Inflammatory macrophage treated with lipopolysaccharide for 4 hours (primary cell): ENCODE results near the gene CNN3.
A peak's percentile ranks its signal among the peaks of the same experiment; 100 is the strongest.

Experiments
- DNase-seq: peaks from one replicate; pipeline ENCODE4 v3.0.0-alpha.2; 2020

The CNN3 gene

DNA sequence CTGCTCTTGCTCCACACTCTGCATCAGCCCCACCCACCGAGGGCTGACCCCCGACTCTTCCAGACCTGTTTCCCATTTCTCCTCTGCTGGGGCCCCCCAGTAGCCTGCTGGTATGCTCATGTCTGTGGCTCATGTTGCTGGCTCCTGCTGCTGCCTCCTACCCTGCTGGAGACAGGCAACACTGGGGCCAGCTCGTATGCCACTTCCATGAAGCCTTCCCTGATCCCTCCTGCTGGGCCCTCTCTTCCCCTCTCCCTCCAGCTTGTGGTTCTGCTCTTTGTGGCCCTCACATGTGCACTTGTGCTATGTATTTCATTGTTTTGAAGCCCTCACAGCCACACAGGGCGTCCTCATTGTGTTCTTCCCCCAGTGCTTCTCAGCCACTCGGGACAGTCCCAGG, 40.5 kb downstream of the CNN3 start:
- no peak for DNase-seq

DNA sequence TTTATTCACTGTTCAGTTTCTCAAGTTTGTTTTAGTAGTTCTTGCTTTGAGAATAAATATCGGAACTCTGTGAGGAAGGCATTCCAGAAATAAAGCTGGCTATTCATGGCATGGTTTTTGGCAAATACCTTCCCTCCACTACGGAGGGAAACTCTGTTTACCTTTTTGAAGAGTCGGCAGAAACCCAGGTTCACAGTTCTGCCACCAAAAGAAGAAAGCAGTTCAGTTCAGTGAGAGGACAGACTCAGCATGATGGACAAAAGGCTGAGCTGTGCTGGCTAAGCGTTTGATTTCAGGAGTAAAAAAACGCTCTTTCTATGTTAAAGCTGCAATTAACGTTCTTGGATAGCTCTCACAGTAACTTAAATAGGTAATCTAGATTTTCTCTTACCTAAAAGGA, 42.4 kb downstream of the CNN3 start:
- no peak for DNase-seq

- DNase-seq: no peak
Measured at GRCh38 chr1:94884106-94884505, 42.8 kb downstream of the CNN3 start.

- peak; percentile 11 for DNase-seq
Measured at GRCh38 chr1:94883691-94884090, 43.2 kb downstream of the CNN3 start.

- DNase-seq: no peak
Measured at GRCh38 chr1:94878329-94878728, 48.6 kb downstream of the CNN3 start.

- DNase-seq: peak; percentile 2
Measured at GRCh38 chr1:94876362-94876761, 50.5 kb downstream of the CNN3 start.

DNA sequence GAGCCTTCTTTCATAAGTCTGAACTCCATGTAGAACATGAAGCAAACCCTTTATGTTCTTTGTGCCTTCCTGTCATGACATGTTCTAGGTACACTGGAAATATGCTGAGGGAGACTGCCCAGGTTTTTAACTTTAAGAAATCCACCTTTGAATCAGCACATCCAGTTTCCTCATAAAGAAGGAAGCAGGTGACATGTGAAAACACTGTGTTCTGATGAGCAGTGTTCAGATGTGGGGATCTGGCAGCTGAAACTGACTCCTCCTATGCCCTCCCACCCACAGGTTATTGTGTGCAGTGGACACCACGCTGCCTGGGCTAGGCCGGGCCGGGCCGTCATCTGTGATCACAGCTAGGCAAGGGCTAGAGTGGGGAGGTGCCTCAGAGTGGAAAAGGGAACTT, 51.1 kb downstream of the CNN3 start:
- DNase-seq: peak; percentile 1

DNA sequence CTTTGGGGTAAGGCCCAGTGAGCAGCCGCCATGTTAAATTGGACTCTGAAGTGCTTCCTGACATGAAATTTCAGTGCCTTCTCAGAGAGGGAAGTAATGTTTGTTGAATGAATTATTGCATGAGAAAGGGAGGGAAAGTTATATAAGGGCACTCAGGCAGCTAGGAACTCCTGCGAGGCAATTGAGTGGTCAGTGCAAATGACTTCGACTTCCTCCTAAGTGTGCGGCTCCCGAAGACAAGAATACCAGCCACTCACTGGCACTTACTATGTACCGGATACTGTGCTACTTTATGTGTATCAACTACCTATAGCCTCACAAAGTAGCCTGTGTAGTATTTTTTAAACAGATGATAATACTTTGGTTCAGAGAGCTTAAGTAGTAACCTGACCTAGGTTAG, 52.5 kb downstream of the CNN3 start:
- no peak for DNase-seq

- no peak for DNase-seq
Measured at GRCh38 chr1:94873520-94874351, 53.2 kb downstream of the CNN3 start.

DNA sequence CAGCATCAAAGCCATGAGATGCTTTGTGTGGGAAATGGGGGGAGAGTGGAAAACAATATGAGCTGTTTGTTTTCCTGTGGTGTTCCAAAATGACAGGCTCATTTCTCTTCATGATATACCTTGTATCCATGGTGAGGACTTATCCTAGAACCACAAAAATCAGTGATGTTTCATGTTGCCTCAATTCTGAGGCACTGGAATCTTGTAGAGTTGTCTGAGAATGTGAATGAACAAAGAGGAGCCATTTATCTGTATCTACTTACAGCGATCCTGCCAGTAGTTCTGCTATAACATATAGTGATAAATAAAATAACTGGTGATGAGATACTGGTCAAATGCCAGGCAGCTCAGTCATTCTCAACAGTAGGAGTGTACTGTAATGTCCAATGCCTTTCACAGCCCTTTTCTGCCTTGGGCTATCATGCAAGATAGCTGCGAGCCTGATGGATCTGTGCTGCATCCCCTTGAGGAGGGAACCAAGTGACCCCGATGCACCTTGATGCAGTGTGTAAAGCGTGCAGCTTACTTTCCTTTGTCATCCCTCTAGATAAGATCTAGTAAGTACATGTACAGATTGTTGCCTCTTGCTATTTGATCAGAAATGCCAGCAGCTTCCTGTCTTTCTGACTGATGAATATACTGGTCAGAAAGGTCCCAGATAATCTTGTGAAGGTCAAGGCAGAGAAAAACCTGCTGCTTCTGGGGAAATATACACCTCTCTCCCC, 54.0 kb downstream of the CNN3 start:
- no peak for DNase-seq

DNA sequence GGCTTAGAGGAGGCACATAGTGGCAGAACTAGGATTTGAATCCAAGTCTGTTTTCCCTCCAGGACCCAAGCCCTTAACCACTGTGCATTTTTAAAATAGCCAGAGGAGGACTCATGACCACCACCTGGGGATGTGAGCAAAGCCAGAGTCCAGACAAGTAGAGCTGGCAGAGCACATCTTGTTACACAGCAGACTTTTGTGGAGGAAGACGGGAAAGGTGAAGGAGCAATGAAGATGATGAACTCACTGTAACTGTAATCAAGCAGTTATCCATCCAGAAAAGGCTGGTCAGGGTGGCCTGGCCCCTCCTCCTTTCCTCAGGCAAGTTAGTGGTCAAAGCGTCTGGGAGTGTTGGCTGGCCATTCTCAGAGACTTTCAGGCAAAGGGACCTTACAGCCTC, 55.9 kb downstream of the CNN3 start:
- DNase-seq: no peak

DNA sequence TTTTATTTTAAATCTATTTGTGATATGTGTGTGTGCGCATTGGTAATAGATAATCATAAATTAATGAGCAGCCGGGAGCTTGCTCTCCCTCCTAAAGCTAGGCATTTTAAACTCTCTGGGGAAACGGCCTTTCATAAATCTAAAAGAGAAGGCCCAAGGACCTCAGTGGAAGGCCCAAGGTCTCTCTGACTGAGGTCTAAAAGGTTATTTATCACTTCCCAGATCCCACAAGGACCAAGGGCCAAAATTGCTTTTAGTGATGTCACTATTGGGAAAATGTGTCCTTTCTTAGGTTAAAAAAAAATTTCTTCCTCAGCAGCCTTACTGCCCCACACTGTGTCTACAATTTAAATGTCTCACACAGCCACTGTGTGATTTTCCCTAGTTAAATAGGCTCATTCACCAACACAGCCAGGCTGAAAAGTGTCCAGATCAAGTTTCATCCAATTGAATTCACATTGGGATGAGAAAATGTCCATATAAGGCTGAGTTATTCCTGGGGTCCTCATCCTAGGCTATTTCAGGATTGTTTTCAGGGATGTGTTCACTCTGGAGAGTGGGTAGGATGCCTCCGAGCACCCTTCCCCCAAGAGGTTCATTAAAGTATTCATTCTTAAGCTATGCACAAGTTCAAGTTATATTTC, 60.6 kb downstream of the CNN3 start:
- DNase-seq: no peak

DNA sequence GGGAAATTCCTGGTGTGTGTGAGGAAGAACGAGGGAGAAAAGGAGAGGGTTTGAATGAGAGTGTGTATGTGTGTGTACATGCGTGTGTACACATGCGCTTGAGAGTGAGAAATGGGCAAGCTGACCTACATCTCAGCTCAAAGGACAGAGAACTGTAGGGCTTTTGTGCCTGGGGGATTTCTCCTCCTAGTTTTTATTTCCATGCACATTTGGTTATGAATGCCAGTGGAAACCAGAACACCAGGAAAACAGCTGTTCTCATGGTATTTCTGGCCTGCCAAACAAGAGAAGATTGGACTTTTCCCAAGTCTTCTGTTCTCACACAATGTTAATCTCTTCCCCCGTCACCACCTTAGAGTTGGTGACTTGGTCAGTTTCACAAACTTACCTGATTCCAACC, 61.5 kb downstream of the CNN3 start:
- no peak for DNase-seq

GRCh38 chr1:94864821-94865220, 62.1 kb downstream of the CNN3 start:
- DNase-seq: no peak

DNA sequence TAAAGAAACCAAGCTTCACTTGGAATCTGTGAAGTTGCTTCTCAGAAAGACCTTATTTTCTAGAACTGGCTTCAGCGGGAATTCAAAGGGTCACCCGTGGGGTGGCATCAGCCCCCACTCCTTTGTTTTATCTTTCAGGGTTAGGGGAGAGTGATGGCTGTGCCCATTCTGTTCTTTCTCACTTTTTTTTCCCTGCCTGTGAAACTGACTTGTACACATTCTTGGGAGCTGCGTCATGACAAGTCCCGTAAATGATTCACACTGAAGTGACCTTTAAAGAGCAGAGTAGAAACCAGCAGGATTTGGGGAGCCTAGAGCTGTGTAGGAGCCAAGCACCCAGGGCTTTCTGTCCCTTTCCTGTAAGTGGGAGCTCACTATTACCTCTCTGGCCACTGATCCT, 63.0 kb downstream of the CNN3 start:
- DNase-seq: no peak

DNA sequence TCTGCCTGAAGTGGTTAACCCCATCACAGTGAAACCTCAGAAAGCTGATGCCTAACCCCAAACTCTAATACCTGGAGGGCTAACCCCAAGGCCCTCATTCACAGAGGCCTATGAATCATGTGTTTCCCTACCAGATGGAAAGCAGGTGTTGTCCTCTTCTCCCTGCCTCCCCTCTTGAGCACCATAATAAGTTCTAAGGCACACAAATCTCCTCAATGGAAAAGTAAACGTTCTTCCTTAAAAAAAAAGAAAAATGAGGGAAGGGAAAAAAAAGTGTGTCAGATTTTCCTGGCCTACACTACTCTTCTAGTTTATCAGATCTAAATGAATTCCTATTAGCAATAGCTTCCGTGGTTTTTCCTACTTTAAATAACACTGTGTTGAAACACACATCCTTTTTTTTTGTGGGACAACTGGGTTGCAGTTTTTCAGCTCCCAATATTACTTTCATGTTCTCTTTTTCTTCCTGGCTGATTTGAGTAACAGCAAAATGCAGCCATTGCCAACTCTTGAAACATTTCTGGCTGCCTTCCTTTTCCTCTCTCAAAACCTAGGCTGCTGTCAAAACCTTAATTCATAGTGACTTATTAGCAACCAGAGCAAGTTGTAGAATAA, 63.5 kb downstream of the CNN3 start:
- peak; percentile 5 for DNase-seq

GRCh38 chr1:94862718-94863117, 64.2 kb downstream of the CNN3 start:
- DNase-seq: no peak

DNA sequence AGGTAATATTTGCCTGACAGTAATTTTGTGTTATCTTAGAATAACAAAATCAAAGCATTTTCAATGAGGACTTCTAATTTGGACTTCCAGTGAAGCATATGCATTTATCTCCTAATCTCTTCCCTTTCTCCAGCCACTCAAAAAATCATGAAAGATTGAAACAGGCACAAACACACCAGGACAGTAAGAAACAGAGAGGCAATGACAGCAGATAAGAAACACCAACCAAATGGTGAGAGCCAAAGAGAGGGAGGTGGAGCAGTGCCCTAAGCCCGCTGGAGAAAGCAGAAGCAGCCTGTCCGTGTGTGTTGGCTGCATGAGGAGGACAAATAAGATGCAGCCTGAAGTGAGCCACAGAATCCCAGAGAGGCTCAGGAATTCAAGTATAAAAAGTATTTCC, 67.7 kb downstream of the CNN3 start:
- no peak for DNase-seq

DNA sequence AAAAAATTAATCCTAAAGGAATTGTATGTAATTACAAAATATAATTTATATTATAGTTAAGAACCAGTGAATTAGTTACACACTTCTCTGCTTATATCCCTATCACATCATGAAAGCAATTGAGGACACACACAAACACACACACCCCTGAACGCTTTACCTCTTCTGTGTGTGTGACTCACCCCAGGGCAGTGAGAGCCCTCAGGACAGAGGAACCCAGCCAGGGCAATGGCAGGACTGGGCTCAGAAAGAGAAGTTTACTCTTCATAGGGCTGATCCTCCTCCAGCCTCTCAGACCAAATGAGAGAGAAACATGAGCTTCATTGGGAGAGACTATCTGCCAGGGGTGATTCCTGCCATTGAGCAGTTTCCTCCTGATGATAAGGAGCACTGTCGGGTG, 68.6 kb downstream of the CNN3 start:
- DNase-seq: no peak

- no peak for DNase-seq
Measured at GRCh38 chr1:94856868-94857267, 70.0 kb downstream of the CNN3 start.

DNA sequence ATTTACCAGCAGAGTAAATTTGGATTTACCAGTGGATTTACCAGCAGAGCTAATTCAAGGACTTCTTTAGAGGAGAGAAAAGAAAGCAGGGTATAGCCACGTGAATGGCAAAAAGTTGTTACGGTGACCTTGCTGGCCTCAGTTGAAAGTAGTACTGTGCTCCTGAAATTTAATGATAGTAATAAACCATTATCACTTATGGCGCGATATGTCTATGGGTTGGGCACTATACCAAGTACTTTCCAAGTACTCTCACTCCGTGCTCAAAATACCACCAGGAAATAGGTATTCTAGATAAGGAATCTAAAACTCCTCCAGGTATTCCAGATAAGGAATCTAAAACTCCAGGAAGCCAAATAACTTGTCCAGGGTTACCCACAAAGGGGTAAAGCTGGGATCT, 70.9 kb downstream of the CNN3 start:
- DNase-seq: no peak

GRCh38 chr1:94855307-94855700, 71.6 kb downstream of the CNN3 start:
- no peak for DNase-seq

DNA sequence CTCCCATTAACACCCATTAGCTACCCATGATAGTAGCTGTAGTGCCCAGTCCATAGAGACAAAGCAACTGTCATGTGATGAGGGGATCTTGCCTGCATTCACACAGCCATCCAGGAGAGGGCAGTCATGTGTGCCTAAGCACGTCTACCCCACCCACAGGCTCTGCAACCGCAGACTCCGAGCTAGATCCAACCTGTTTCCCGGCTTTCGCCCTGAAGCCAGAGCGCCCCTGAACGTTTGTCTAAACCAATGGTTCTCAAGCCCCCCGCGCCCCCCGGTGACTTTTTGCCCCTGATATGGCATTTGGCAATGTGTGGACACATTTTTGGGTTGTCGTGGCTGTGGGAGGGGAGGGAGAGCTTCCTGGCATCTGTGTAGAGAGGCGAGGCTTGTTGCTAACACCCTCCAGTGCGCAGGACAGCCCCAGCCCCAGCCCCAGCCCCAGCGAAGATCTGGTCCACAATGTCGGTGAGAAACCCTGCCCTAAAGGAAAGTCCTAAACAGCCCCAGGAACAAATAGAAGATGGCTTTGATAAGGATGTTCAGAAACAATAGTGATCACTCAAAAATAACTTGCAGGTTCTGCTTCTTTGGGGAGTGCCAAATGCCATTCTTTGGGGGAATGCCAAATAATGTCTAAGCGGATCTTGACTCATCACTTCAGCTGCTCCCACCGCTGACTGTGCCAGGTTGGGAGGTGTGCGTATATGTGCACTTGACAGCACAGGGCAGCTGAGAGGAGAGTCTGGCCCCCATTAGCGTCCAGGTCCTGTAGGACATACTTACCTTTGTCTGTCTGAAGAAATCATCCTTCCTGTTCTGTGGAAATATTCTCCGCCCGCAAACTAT, 72.2 kb downstream of the CNN3 start:
- DNase-seq: peak; percentile 82
